Motor neuron (in vitro differentiated cells): Measurements from ENCODE around the gene LRRC10B. TPM values are rescaled to one million over a fixed set of nuclear protein-coding genes. Genes with fewer than 3 reads are reported as not detected.

Experiments
- total RNA-seq, 8 experiments: library from RNA; unstranded; fragments of 300-600 nt; gene quantifications; 2 replicates each; pipeline versions ENCODE4 v1.2.3 to v1.2.4, GENCODE V29; 2022

LRRC10B gene
- total RNA-seq, 8 experiments from 2014 or later: 0.10 to 10.4 (median 3.4) TPM; not detected in 1

Other genes starting within 250 kb of the LRRC10B start
- 1 to 10 TPM; 2.1 to 7.2 (median 3.6) TPM for gene VWCE, start 213.4 kb upstream of the LRRC10B start, total RNA-seq
- 100 to 1,000 TPM; 144 to 240 (median 190) TPM for gene DDB1, start 175.6 kb upstream of the LRRC10B start, total RNA-seq
- gene TKFC, start 175.5 kb upstream of the LRRC10B start, total RNA-seq: 10 to 100 TPM; 11.1 to 84.6 (median 20.1) TPM
- 10 to 100 TPM in 6 of 8 experiments, 1 to 10 TPM in 2; 8.0 to 56.3 (median 16.8) TPM for gene CYB561A3, start 146.9 kb upstream of the LRRC10B start, total RNA-seq
- gene TMEM138, start 146.4 kb upstream of the LRRC10B start, total RNA-seq: 10 to 100 TPM; 22.6 to 61.6 (median 39.0) TPM
- gene TMEM216, start 116.2 kb upstream of the LRRC10B start, total RNA-seq: 10 to 100 TPM in 4 of 8 experiments, 1 to 10 TPM in 4; 5.8 to 17.5 (median 9.7) TPM
- gene CPSF7, start 78.8 kb upstream of the LRRC10B start, total RNA-seq: 10 to 100 TPM; 22.9 to 88.3 (median 49.2) TPM
- 10 to 100 TPM; 34.3 to 53.9 (median 47.2) TPM for gene SDHAF2, start 78.6 kb upstream of the LRRC10B start, total RNA-seq
- 10 to 100 TPM in 4 of 8 experiments, 1 to 10 TPM in 2, under 1 TPM in 2; 0.27 to 13.6 (median 9.7) TPM for gene SYT7, start 72.3 kb downstream of the LRRC10B start, total RNA-seq
- gene DAGLA, start 171.6 kb downstream of the LRRC10B start, total RNA-seq: 1 to 10 TPM; 2.0 to 5.0 (median 2.6) TPM
- gene MYRF, start 243.9 kb downstream of the LRRC10B start, total RNA-seq: 1 to 10 TPM in 7 of 8 experiments, under 1 TPM in 1; 0.92 to 4.0 (median 2.3) TPM